Inflammatory macrophage treated with lipopolysaccharide for 4 hours (primary cell): ENCODE measurements around the gene CSF3.

ENCODE experiments used
- DNase-seq: peaks from one replicate; pipeline ENCODE4 v3.0.0-alpha.2; 2020

The CSF3 gene

GRCh38 chr17:40063187-40063771 lies 48.0 kb downstream of the CSF3 start:
- peak; percentile 81 for DNase-seq

GRCh38 chr17:40063901-40064531 lies 48.8 kb downstream of the CSF3 start:
- peak; percentile 96 for DNase-seq

GRCh38 chr17:40064971-40065768 lies 49.9 kb downstream of the CSF3 start:
- DNase-seq = no peak

- no peak for DNase-seq
Measured at GRCh38 chr17:40065769-40066510, 50.7 kb downstream of the CSF3 start.
